ENCODE results near the gene GABBR2.
"Not testable (repeated sequence)": the region's sequence is repeated elsewhere in the genome, so short reads cannot be mapped to it uniquely, and the experiment has no call there.

The GABBR2 gene

DNA sequence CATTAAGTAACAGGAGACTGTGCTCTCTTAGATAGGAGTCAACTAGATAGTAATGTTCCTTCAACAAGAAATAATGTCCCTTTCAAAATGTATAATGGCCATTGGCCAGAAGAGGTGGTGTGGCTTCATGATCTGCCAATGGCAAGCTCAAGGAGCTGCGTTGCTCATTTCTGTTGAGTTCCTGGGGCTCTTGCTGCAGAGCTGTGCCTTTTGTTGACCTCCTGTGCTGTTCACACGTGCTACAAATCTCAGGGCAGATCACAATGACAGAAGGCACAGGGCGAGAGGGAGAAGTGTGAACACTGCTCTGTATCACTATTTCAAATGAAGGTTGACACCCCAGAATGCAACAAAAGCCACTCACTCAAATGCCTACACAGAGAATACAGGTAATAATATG is 437.3 kb downstream of the GABBR2 start:
- no peak for FAIRE-seq

DNA sequence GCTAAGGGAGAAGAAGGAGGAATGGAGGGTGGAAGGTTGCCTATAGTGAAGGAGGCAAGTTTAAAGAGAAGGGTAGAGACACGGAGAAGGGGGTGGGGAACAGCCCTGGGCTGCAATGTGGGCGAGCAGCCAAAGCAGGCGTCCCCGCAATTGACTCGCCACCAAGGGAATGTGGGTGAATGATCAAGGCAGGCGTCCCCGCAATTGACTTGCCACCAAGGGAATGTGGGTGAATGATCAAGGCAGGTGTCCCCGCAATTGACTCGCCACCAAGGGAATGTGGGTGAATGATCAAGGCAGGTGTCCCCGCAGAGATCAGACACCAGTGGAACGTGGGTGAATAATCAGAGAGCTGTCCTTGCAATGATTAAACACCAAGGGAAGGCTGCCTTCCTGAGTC is 438.5 kb downstream of the GABBR2 start:
- not testable (repeated sequence) for FAIRE-seq

DNA sequence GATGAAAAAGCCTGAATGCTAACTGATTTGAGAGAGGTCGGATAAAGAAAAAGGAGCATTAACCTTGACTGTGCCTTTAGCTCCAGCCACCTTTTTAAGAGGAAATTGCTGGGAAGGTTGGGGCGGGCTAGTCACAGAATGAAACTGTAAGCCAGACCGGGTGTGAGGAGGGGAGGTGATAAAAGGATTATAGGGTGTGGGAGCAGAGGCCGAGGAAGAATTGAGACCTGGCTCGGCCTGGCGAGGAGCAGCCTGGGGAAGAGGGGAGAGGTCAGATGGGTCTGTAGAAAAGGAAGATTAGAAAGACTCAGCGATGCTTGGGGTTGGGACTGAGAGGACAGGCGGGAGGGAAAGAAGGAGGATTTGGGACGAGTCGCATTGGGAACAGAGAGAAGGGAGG is 439.1 kb downstream of the GABBR2 start:
- FAIRE-seq = not testable (repeated sequence)

DNA sequence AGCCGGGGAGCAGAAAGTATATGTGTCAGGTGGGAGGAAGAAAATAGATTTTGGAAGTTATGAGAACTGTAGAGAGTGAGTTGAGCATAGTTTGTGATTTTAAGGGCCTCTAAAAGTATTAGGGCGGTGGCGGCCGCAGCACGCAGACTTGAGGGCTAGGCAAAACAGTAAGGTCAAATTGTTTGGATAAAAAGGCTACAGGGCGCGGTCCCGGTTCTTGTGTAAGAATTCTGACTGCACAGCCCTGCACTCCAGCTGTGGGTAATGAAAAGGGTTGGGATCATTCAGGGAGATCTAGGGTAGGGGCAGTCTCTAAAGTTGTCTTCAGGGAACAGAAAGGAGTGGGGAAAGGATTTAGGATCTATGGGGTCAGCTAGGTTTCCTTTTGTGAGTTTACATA is 441.2 kb downstream of the GABBR2 start:
- not testable (repeated sequence) for FAIRE-seq

DNA sequence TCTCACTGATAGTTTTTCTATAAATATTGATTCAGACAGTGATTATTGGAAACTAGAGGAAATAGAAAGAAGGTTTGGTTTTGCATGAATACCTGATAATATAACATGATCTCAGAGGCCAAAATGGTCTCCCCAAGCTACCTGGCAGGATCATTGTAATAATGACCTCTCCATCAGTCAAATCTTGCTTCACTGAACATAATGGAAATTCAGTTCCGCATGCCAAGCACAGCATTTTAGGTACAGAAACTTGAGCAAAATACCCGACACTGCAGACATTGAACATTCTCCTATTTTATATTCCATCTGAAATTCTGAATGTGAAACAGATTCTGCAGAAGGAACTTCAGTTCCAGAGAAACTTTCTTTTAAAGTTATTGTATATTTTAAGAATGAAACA is 444.2 kb downstream of the GABBR2 start:
- no peak for FAIRE-seq

DNA sequence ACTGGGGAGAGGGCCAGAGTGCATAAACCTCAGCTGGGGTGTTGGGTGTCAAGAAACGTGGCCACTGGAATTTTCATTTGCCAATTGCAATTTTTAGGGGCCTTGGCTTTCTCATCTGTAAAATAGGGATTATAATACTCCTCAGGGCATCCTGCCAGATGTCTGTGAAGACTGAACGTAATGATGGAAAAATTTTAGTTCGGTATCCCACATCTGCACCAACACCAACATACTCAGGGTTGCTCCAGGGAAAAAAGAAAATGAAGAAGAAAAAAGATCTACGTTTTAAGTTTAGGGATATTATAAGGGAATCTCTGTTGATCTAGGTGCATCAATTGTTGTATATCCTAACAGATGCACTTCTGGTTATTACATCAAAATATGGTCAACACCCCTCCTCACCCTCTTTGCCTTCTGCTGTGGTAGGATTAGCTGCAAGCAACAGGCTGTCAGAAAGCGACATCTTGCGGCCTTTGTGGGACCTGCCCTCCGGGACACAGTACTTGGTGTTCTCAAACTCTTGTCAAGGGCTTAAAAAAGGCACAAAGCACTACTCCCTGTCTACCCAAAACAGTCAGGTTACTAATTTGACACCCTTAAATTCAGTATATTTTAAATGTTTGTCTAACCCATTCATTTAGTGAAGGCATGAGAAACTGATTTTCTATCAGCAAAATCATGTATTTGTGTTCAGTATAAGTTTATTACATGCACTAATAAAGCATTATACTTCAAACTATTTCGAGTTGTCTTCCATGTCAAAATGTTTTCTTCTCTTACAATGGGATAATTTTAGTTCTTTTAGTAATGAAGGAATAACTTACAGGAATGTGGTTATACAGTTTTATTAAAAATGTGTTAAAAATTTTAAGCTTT is 445.0 kb downstream of the GABBR2 start:
- FAIRE-seq = peak; percentile 36

DNA sequence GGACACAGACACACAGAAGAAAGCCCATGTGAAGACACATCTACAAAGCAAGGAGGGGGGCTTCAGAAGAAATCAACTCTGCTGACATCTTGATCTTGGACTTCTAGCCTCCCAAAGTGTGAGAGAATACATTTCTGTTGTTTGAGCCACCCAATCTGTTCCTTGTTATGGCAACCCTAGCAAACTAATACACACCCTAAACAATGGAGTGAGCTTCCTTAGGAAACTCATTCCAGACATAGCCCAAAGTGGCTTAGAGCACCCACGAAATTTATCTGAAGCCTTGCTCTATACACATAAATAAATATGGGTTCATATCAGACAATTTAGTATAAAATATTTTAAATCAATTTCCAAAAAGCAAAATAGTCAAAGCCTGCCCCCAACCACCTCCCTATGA is 445.7 kb downstream of the GABBR2 start:
- no peak for FAIRE-seq

DNA sequence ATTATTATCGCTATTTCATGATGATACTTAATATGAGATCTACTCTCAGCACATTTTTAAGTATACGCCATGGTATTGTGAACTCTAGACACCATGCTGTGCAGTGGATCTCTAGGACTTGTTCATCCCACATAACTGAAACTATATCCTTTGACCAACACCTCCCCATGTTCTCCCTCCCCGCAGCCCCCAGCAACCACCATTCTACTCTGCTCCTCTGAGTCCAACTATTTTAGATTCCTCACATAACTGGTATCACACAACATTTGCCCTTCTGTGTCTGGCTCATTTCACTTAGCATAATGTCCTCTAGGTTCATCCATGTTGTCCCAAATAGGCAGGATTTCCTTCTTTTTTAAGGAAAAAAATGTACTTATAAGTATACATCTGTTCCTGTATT is 446.7 kb downstream of the GABBR2 start:
- no peak for FAIRE-seq

DNA sequence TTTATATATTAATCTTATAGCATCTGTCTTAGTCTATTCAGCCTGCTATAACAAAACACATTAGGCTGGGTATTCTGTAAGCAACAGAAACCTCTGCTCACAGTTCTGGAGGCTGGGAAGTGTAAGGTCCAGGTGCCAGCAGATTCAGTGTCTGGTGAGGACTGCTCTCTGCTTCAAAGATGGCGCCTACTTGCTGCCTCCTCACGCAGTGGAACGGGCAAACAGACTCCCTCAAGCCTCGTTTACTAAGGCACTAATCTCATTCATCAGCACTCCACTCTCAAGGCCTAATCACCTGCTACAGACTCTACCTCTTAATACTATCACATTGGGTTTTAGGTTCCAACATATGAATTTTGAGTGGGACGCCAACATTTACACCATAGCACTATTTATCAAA is 448.1 kb downstream of the GABBR2 start:
- no peak for FAIRE-seq

DNA sequence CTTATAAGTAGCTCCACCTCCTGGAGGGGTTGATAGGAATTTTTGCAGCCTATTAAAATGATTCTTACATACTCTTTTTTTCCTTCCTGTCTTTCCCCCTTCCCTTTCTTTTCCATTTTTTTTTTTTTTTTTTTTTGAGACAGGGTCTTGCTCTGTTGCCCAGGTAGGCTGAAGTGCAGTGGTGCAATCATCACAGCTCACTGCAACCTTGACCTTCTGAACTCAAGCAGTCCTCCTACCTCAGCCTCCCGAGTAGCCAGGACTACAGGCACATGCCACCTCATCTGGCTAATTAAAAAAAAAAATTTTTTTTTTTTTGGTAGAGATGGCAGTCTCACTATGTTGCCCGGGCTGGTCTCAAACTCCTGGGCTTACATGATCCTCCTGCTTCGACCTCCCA is 448.9 kb downstream of the GABBR2 start:
- FAIRE-seq = no peak

DNA sequence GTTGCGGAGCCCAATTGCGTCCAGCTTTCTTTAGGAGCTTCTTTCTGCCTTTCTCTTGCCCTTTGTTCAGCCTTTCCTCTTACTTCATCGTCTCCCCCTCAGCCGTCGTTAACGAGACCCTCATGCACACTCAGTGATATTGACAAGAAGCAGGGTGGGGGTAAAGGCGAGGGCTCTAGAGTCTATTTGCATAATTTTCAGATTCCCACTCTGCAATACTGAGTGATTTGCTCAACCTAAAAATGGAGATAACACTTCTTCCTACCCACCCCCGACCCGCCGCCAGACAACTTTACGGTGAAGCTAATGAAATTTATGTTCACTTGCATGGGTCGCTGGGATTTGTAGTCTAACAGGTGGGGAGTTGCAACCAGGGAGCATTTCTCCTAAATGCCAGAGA is 452.0 kb downstream of the GABBR2 start:
- no peak for FAIRE-seq

DNA sequence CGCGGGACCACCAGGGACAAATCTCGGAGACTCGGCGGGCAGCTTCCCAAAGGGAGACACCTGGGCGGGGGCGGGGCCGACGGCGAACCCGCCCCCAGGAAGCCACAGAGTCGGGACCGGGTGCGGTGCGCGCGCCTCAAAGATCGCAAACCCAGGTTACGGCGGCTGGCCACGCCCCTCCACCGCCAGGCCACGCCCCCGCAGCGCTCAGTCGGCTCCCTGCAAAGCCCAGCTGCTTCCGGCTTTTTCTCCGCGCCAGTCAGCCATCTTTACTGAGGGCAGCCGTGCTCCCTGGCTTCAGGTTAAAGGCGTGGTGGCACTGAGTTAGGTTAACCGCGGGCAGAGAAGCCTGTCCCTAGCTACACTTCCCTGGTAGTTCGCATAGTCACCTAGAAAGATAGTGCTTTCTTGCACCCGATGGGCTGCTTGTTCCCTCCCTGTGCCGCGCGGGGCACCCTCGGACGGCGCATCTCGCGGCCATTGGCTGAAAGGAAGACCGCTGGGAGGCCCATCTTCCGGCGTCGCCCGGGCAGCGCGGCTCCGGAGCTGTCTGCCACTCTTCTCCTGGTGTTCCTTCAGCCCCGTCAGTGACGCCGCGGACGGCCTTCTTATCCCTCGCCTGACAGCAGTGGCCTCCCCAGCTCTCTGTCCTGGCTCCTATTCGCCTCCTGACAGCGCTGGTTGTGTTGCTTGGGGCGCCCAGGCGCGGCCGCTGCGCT is 453.0 kb downstream of the GABBR2 start, which contains the start of gene TBC1D2:
Gene TBC1D2 (minus strand): TSS at position 72 of the 719 bp plus-strand sequence. CDS start 108 bp downstream, outside the sequence.
- FAIRE-seq = no peak

DNA sequence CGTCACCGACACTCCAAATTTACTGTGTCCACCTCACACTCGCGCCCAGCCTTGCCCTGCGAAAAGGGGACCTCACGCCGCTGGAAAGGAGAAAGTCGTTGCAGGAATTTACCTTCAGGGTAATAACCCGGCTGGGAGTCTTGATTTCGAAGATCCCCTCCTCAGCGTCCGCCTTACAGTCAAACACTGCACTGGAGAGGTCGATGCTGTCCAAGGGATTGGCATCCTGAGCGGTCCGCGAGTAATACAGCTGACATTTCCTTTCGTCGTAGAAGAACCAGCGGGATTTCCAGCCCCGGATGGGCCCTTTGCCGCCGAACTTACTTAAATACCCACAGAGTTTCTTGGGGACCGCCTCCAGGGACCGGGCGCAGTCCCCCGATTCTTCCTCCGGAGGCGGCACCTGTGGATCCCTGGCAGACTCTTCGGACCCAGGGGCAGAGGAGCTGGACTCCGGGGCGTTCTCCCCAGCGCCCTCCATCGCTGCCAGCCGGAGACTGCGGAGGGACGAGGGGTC is 453.6 kb downstream of the GABBR2 start:
- no peak for FAIRE-seq

DNA sequence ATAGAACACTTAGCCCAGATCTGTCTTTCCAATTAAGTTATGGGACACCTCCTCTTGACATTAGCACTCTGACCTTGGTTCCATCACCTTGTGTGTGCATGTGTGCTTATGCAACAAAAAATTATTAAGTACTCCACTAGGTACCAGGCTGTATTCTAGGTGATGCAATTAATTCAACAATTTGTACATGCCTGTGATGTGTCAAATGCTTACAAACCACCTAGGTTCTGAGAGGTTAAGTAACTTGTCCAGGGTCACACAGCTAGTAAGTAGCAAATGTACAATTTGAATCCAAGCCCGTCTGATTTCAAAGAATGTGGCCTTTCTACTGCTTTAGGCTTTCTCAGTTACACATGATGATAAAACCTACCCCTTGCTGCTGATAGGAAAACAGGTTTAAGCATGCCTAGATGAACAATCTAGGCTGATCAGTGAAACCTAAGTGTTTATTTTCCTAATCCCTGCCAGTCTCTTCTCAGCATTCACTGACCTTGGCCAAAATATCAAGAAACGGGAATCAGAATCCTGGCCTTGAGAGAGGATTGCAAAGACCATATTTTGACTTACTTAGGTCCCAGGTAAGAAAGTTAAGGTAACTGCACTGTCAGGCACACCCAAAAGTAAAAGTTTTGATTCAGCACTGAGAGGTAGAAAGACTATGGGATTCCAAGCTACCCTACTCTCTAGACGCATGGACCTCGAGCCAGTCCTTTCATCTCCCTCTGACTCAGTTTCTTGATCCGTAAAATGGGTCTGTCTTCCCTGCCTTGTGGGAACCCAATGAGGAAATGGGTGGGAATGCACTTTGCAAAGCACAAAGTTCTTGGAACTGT is 454.3 kb downstream of the GABBR2 start:
- FAIRE-seq = no peak

DNA sequence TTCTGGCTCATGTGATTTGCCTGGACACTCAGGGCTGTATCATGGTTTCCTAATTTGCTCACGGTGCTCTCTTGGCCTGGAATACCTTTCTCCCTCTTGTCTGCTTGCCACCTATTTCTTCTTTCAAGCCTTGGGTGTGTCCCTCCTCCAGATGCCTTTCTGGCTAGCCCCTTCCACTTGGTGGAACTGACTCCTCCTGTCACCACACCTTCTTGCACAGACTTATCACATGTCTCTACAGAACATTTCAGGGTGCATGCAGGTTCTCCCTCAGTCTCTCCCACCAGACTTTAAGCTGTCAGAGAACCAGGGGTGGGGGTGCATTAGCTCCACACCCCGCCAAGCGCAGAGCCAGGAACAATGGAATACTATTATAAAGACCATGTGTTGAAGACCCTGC is 455.2 kb downstream of the GABBR2 start:
- no peak for FAIRE-seq

DNA sequence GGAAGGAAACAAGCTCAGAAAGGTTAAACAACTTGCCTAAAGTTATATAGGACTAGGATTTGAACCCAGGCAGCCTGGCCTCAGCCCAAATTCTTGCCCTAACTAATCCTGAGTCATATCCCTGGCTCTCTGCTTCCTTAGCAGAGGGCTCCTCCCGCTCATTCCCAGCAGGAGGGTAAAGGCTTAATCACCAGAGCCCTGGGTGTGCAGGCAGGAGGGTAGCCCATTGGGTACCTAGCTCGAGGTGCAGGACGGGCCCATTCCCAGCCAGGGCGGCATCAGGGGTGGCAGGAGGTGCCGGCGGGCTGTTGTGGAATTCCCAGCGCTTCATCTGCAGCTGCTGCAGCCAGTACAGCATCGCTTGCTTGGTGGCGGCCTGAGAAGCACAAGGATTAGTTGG is 457.2 kb downstream of the GABBR2 start:
- FAIRE-seq = no peak

DNA sequence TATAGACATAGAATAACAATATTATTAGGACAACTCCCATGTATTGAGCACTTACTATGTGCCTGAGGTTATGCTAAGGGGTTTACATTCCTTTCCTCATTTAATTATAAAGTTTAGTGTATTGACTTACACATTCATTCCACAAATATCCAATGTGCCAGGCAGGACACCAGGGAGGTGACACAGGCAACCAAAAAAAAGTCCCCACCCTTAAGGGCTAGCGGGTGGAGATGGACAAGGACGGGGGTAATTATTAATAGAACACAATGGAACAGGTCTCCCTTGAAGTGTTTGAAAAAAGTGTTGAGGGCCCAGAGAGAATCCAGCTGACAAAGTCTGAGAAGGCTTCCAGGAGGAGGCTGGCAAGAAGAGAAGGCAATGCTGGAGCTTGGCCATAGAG is 459.0 kb downstream of the GABBR2 start:
- FAIRE-seq = no peak

DNA sequence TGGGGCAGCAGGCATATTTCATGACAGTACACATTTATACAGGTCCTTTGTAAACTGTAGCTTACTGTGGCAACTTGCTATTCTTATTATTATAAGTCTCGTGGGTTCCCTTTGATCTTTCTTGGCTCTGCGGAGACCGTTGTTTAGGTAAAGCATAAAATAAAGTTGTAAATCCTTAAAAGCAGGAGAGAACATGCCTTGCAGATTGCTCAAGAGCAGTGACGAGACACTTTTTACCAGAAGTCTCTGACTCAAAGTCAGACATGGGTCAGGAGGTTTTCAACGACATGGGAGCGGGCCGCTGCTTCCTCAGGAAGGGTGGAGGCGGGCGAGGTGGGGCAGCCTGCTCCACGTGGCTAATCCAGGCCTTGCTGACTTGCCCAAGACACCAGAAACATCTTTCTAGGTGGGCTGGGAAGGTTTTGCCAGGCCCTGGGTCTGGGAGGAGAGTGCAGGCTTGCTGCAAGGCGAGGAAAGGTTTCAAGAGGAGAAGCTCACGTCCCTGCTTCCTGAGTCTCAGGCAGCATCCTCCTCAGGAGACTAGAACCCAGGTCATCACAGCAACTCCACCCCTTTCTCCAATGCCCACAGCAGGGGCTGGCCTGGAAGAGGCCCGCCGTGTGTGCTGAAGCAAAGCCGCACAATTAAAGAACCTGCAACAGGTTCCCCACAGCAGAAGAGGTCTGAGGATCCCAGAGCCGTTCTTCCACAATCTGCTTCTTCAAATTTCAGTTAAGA is 459.8 kb downstream of the GABBR2 start:
- FAIRE-seq = no peak

DNA sequence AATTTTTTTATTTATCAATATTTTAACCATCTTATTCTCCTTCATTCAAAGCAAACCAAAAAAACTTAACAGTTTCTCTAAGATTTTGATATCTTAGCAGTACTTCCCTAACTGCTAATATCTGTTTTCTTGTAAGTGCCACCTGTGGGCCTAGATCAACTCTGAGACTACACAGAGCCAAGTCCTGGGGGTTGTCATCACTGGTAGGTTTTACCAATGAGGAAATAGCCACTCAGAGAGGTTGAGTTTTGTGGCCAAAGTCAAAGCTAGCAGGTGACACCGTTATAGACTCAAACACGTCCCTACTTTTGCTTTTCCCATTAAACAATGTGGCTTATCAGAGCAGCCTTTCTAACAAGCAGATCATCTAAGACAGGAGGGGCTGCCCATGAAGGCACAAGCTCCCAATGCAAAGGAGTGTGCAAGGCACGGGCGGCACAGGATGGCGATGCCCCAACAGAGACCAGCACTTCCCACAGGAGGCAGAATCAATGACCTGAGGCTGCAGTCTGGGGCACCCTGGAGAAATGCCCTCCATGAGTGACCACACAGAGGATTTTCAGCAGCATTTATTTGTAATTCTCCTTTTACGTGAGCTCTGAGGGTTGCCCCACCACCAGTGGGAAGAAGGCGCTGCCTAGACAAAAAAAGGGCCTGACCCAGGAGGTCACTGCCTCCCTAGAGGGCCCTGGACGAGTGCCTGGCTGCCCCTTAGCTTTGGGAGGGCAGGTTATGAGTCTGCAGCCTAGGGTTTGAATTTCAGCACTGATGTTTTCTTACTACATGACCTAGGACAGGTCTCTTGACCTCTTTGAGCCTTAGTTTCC is 460.7 kb downstream of the GABBR2 start:
- no peak for FAIRE-seq

DNA sequence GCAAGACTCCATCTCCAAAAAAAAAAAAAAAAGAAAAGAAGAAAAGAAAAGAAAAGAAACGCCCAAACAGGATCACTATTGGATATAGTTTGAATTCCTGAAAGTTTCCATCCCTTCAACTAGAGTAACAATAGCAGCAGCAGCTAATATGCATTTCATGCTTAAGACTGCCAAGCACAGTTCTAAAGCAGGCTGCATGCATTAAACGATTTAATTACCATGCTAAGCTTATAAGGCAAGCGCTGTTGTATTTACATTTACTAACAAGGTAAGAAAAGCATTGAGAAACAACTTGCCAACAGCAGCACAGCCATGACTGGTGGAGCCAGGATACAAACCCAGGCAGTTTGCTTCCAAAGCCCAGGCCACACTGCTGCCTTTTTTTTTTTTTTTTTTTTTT is 466.3 kb downstream of the GABBR2 start:
- FAIRE-seq = no peak

All from TTC549 (cell line).